Measurements from ENCODE around the gene ABHD16B.
A peak's percentile ranks its signal among the peaks of the same experiment; 100 is the strongest.

The ABHD16B gene

DNA sequence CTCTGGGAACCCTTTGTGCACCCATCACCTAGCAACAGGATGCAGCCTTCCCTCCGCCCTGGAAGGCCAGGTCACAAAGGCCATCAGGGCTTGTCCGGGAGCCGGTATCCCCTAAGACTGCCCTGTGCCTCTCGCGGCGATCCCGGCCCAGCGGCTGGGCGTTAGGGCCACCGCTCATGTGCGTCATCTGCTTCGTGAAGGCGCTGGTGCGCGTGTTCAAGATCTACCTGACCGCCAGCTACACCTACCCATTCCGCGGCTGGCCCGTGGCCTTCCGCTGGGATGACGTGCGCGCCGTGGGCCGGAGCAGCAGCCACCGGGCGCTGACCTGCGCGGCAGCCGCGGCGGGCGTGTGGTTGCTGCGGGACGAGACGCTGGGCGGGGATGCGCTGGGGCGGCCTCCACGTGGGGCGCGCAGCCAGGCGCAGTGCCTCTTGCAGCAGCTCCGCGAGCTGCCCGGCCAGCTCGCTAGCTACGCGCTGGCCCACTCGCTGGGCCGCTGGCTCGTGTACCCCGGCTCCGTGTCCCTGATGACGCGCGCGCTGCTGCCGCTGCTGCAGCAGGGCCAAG lies at the start of gene ABHD16B:
Gene ABHD16B, plus strand, starts transcription at position 134 of the 570 bp plus-strand sequence. Its CDS starts 43 bp downstream, at position 177.
- DNase-seq, result no peak

GRCh38 chr20:63814891-63815614 lies 46.2 kb upstream of the ABHD16B start:
- DNase-seq, result no peak

DNA sequence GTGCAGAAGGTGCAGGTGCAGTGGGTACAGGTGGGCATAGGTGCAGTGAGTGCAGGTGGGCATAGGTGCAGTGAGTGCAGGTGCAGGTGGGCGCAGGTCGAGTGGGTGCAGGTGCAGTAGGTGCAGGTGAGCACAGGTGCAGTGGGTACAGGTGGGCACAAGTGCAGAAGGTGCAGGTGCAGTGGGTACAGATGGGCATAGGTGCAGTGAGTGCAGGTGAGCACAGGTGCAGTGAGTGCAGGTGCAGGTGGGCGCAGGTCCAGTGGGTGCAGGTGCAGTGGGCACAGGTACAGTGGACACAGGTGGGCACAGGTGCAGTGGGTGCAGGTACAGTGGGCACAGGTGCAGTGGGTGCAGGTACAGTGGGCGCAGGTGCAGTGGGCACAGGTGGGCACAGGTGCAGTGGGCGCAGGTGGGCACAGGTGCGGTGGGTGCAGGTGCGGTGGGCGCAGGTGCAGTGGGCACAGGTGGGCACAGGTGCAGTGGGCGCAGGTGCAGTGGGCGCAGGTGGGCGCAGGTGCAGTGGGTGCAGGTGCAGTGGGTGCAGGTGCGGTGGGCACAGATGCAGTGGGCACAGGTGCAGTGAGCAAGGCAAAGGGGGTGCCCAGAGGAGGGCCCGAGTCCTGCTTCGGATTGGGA lies 45.6 kb upstream of the ABHD16B start:
- DNase-seq, result no peak

GRCh38 chr20:63819224-63819921 lies 41.9 kb upstream of the ABHD16B start:
- no peak for DNase-seq

DNA sequence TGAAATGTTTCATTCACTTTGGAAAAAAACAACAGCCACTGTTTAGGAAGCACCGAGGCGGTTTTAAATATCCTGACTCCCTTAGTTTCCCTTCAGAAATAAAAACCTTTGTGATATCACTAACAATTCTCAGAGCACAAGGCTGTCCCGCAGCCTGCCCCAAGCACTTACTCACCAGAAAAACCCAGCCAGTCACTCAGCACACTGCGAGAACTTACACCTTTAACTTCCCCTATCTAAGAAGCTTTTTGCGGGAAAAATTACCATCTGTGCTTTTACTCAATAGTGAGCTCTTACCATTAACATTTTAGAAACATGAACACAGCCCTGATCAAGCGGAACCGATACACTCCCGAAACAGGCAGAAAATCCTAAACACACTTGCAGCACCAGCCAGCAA lies 39.5 kb upstream of the ABHD16B start:
- no peak for DNase-seq

GRCh38 chr20:63822276-63822696 lies 39.0 kb upstream of the ABHD16B start:
- peak in 13 of 56 donors; percentile 8 to 42 (median 28) for DNase-seq

- no peak for DNase-seq
These were observed 37.5 kb upstream of the ABHD16B start for GRCh38 chr20:63823691-63824311.

DNA sequence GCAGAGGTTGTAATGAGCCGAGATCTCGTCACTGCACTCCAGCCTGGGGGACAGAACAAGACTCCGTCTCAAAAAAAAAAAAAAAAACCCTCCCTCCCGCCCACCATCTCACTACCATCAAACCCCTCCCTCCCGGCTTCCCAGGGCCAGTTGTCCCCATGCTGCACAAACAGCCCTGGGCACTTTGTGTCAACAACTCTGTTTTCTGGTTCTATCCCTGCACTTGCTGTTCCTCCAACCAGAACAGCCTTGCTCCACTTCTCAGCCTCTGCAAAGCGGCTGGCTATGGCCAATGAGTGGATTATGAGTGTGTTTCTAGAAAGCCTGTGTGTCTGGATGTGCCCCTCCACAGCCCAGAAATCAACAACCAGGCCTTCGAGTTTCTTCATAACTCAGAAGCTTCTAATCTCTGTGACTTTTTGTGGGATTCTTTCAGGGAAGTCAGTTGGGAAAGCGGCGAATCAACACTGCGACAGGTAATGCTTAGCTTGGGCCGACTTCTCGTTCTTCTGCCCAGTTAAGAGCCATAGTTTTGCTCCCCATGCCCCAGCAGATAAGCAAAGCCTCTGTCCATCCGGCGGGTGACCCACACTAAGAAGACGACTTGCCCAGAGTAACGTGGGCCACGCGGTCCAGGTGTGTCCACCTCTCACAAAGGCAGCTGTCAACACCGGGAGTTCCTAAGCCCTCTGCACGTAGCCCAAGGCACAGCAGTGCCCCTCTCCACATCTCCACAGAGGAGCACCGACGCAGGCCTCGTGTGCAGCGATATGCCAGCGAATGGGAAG lies 35.8 kb upstream of the ABHD16B start:
- DNase-seq, result no peak

GRCh38 chr20:63826753-63827152 lies 34.5 kb upstream of the ABHD16B start:
- DNase-seq, result no peak

DNA sequence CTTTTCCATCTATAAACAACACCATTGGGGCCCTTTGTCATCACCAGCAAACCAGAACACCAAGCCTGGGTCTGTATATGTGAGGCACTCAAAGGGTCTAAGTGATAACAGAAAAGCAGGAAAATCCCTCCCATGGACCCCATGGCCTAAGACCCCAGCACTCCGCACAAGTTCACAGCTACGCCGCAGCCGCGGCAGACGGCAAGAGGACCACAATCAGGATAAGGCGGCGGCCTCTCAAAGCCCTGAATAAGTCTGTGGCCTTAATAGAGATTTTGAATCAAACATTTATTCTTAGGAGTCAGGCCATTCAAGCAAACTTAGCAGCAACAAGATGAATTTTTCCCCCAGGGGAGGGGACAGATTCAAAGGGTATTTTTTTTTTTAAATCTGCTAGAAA lies 33.2 kb upstream of the ABHD16B start:
- DNase-seq, result no peak

- DNase-seq, result peak in 1 of 56 donors; percentile 14
These were observed 32.8 kb upstream of the ABHD16B start for GRCh38 chr20:63828545-63828944.

DNA sequence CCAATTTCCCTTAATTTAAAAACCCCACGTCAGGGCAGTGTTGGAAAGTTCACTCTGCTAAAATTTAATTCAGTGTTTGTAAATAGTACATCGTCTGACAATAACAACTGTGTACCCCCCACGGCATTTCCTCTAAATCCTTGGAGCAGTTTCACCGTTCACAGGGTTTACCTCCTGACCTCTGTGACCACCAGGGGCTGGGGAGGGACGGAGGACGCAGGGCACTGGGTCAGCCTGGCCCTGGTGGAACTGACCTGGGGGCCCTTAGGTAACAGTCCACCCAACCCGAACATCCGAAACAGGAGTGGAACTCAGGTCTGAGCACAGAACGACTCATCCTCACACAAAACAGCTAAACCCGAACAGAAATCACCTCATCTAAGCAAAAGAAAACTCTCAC lies 32.3 kb upstream of the ABHD16B start:
- DNase-seq, result no peak

DNA sequence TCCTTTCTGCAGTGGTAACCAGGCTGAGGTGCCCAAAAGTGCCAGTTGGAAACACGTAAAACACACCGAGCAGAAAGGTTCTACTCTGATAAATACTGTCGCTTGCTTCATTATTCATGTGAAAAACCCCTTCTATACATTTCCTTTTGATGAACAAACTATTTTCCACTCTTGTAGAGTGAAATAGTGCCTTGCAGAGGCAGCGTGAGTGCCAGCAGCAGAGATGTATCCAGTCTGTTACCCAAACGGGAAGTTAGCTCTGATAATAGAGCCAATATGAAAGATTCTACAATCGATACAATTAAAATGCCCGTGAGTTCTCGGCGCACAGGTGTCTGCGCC lies 31.7 kb upstream of the ABHD16B start:
- peak in 2 of 56 donors; percentile 27 to 32 for DNase-seq

DNA sequence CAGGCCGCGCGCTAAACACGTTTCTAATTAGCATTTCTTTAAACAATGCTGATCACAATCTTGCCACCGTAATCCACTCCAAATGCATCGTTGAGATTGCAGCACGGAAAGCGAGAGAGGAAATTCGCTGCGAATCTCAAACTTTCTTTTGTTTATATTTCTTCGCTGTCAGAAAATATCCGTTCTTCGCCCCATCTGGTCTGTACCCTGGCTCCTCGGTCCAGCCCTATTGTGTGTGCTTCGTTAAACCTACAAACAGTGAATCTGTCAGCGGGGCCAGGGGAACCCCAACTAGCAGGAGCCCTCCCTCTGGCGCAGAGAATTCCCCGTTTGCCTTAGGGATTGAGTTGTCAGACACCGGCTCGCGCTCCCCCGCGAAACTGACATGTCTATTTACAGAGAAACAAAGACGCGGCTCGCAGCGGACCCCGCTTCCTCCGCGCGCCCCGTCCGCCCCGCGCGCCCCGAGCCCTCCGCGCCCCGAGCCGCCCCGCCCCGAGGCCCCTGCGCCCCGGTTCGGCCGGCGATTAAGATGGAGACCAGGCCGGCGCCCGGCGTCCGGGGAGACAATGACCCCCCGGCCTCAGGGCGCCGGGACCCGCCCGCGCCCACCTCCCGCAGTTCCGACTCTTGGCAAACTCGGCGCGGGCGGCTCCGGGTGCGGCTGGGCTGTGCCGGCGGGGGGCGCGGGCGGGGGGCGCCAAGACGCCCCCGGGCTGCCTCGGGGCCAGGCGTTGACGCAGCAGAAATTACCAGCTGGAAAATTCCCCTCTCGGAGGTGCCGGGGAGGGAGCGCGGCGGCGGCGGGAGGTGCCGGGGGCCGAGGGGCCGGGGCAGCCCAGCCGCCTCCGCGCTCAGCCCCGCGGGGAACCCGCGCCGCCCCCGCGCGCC lies 31.1 kb upstream of the ABHD16B start:
- peak in 9 of 56 donors; percentile 9 to 33 (median 27) for DNase-seq

- DNase-seq, result peak in 3 of 56 donors; percentile 14 to 55 (median 32)
These were observed 30.3 kb upstream of the ABHD16B start, which contains the start of gene ZBTB46 for GRCh38 chr20:63830841-63831588. ZBTB46 (minus strand) TSS chr20:63831264; CDS start chr20:63790757, 40,507 bp downstream.

DNA sequence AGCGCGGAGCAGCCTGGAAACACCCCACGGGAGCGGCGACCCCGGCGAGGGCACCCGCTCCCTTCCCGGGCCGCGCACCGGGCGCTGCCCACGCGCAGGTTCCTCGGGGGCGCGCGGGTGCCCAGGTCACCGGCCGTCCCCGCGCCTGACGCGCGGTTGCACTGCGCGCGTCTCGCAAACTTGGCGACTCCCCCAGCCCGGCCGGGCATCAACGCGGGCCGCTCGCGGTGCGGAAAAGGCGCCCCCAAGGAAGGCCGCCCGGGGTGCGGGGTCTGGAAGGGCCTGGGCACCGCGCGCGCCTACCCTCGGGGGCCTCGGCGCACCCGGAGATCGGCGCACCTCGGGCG lies 29.7 kb upstream of the ABHD16B start:
- no peak for DNase-seq

GRCh38 chr20:63831993-63832686 lies 29.2 kb upstream of the ABHD16B start:
- DNase-seq, result no peak

- no peak for DNase-seq
These were observed 27.4 kb upstream of the ABHD16B start for GRCh38 chr20:63833776-63834490.
